Pancreas (tissue), 10 donors: Measurements from ENCODE around the gene PPP4R3A. TPM values are rescaled to one million over a fixed set of nuclear protein-coding genes. Genes with fewer than 3 reads are reported as not detected.
A peak's percentile ranks its signal among the peaks of the same experiment; 100 is the strongest.
"Not testable (repeated sequence)": the region's sequence is repeated elsewhere in the genome, so short reads cannot be mapped to it uniquely, and the experiment has no call there.

Experiments
- ATAC-seq, 4 donors: fragments of 200-7000 bp; cut with Tn5 transposase; one replicate each; pipeline versions ENCODE4 v1.8.0 to v1.9.1; 2020; ENCODE audit warnings: mild to moderate bottlenecking in 4 of 4, moderate library complexity in 4 of 4
- DNase-seq, 6 donors: peaks; one replicate each; pipeline ENCODE4 v3.0.0-alpha.2; 2020
- FAIRE-seq: peaks from 2 replicates; lab custom pipeline; 2012; peaks lifted over from hg19 to GRCh38; lab: Jason Lieb, UNC
- H3K27ac ChIP-seq, 4 donors: fragments of 200-600 bp; sonication (generic); 1 replicate in 3 of 4; 2 replicates in 1 of 4; pipeline versions ENCODE4 v1.5.0 to v1.8.0; 2020
- H3K27me3 ChIP-seq, 4 donors: fragments of 200-600 bp; one replicate each; pipeline ENCODE4 v1.8.0; 2021
- H3K36me3 ChIP-seq, 3 donors: fragments of 200-600 bp; sonication (generic) in 1 of 3; one replicate each; pipeline versions ENCODE4 v1.5.0 to v1.8.0; 2020 to 2021
- H3K4me1 ChIP-seq, 3 donors: fragments of 200-600 bp; one replicate each; pipeline ENCODE4 v1.8.0; 2021
- H3K4me3 ChIP-seq, 4 donors: fragments of 200-600 bp; sonication (generic) in 2 of 4; one replicate each; pipeline versions ENCODE4 v1.5.0 to v1.8.0; 2020 to 2021
- H3K9me3 ChIP-seq, 4 donors: fragments of 200-600 bp; one replicate each; pipeline ENCODE4 v1.8.0; 2021
- WGBS, 2 donors: extraction: QIAGEN DNeasy Blood & Tissue Kit; methylation state at CpG; one replicate each; pipeline ENCODE4 v1.1.7; 2013; 5-methylcytosine and 5-hydroxymethylcytosine counted together
- intact Hi-C, 3 donors: fragments of 100-400 bp; cut with DNase I; formaldehyde crosslinking; loops; one replicate each; pipeline versions ENCODE4 v1.11.1 to v1.14.2; 2022
- polyA plus RNA-seq, 2 donors: library from polyadenylated mRNA; stranded (reverse); fragments of 200-250 nt; gene quantifications; one replicate each; pipeline ENCODE4 v1.2.3, GENCODE V29; 2013
- total RNA-seq, 6 donors: library from RNA; stranded (reverse); fragmentation: NEBNext Ultra II Directional in 4 of 6; extraction: Animal tissue kit (Norgen Biotek cat#: 25700) in 4 of 6; gene quantifications; one replicate each; pipeline versions ENCODE4 v1.2.1 to v1.2.4, GENCODE V29; 2021 to 2023
- TF ChIP-seq, protein P1 (sequence below), 4 donors: fragments of 200-600 bp; sonication (generic) in 3 of 4; IDR thresholded peaks; one replicate each; pipeline versions ENCODE4 v1.5.0 to v1.8.0; 2021; ENCODE audit warnings: antibody characterized with exemption in 4 of 4
- donor health status: healthy with polysubstance abuse.
- donor health status: DM: no; HTN: no; CAD: no; lungs with moderate emphysema.
- donor health status: DM: no; HTN: no; CAD: no.
- donor health status: control.
- donor health status: control.
- donor health status: Bipolar disorder and iron deficiency.
- donor health status: DM: yes; HTN: yes; CAD: no.
- donor health status: DM: no; HTN: no; CAD: no.
- donor health status: DM: no; HTN: no; CAD: no.
- donor health status: DM: yes; HTN: yes; CAD: no.

PPP4R3A gene
- total and polyA plus RNA-seq, 8 donors = 26.2 to 48.4 (median 34.0) TPM

DNA sequence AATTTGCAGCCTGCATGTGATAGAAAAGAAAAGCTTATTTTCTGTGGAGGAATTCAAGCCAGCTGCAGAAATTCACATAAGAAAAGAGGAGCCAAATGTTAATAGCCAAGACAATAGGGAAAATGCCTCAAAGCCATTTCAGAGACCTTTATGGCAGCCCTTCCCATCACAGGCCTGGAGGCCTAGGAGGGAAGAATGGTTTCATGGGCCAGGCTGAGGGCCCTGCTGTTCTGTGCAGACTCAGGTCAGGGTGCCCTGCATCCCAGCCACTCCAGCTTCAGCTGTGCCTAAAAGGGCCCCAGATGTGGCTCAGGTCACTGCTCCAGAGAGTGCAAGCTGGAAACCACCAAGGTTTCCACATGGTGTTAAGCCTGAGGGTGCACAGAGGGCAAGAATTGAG lies 71.3 kb downstream of the PPP4R3A start:
- TF ChIP-seq, protein P1, sequence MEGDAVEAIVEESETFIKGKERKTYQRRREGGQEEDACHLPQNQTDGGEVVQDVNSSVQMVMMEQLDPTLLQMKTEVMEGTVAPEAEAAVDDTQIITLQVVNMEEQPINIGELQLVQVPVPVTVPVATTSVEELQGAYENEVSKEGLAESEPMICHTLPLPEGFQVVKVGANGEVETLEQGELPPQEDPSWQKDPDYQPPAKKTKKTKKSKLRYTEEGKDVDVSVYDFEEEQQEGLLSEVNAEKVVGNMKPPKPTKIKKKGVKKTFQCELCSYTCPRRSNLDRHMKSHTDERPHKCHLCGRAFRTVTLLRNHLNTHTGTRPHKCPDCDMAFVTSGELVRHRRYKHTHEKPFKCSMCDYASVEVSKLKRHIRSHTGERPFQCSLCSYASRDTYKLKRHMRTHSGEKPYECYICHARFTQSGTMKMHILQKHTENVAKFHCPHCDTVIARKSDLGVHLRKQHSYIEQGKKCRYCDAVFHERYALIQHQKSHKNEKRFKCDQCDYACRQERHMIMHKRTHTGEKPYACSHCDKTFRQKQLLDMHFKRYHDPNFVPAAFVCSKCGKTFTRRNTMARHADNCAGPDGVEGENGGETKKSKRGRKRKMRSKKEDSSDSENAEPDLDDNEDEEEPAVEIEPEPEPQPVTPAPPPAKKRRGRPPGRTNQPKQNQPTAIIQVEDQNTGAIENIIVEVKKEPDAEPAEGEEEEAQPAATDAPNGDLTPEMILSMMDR (IDR thresholded peaks at IDR 0.05) = no peak
- FAIRE-seq (no peak), DNase-seq (no peak), ATAC-seq (no peak)
- Histone ChIP-seq H3K27ac (no peak overlapping the region), H3K27me3 (no peaks in the 10 kb centered on the region), H3K9me3 (no peaks in the 10 kb centered on the region), H3K4me1 (no peaks in the 10 kb centered on the region), H3K4me3 (no peak overlapping the region), H3K36me3 (no peaks in the 10 kb centered on the region)
- intact Hi-C loops = no loop called here

- H3K27me3 ChIP-seq, ATAC-seq, H3K27ac ChIP-seq, DNase-seq, H3K4me1 ChIP-seq, FAIRE-seq, H3K36me3 ChIP-seq, H3K4me3 ChIP-seq, H3K9me3 ChIP-seq, intact Hi-C loops: not testable (repeated sequence)
- WGBS, 2 donors = 70 to 78% methylated on average over 16 of the region's 16 CpGs
Measured at GRCh38 chr14:91436266-91436665, 73.8 kb downstream of the PPP4R3A start.

- Histone ChIP-seq H3K36me3 (no peaks in the 10 kb centered on the region), H3K4me3 (no peak overlapping the region), H3K27ac (peak overlapping the region in 3 of 4 donors; percentile 43 to 61 (median 58)), H3K27me3 (no peaks in the 10 kb centered on the region), H3K9me3 (no peaks in the 10 kb centered on the region), H3K4me1 (no peaks in the 10 kb centered on the region)
- peak; percentile 37 to 77 (median 64) for ATAC-seq
- TF ChIP-seq, protein P1 (IDR thresholded peaks at IDR 0.05) = no peak
- no peak for DNase-seq
- WGBS, 2 donors = 56 to 62% methylated on average over 3 of the region's 3 CpGs
- intact Hi-C loops = loop anchor here in 1 of 3 donors (10.0 kb wide), 1 partner anchor 105 kb away; no protein-coding TSS in a partner anchor
- no peak for FAIRE-seq
Measured at GRCh38 chr14:91429385-91429784, 80.7 kb downstream of the PPP4R3A start.

DNA sequence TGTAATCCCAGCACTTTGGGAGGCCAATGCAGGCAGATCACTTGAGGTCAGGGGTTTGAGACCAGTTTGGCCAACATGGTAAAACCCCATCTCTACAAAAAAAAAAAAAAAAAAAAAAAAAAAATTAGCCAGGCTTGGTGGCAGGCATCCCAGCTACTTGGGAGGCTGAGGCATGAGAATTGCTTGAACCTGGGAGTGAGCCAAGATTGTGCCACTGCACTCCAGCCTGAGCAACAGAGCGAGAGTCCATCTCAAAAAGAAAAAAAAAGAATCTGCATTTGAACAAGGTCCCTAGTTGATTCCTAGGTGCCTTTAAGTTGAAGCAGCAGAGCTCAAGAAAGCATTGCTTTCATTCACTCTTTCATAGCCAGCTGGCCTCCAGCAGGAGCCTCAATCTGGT lies 81.2 kb downstream of the PPP4R3A start:
- ATAC-seq = peak; percentile 34 to 74 (median 48)
- H3K4me1 ChIP-seq, H3K9me3 ChIP-seq, H3K4me3 ChIP-seq, DNase-seq, FAIRE-seq, H3K36me3 ChIP-seq, H3K27me3 ChIP-seq: not testable (repeated sequence)
- peak overlapping the region in 2 of 4 donors; percentile 58 to 61 for H3K27ac ChIP-seq
- 65 to 91% methylated on average over 1 of the region's 1 CpG for WGBS, 2 donors
- intact Hi-C loops = loop anchor here in 1 of 3 donors (10.0 kb wide), 1 partner anchor 104 kb away; no protein-coding TSS in a partner anchor

DNA sequence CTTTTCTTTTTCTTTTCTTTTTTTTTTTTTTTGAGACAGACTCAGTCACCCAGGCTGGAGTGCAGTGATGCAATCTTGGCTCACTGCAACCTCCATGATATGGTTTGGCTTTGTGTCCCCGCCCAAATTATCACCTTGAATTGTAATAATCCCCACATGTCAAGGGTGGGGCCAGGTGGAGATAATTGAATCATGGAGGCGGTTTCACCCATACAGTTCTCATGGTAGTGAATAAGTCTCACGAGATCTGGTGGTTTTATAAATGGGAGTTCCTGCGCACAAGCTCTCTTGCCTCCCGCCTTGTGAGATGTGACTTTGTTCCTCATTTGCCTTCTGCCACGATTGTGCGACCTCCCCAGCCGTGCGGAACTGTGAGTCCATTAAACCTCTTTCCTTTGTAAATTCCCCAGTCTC lies 84.6 kb downstream of the PPP4R3A start:
- not testable (repeated sequence) for ATAC-seq, DNase-seq, H3K4me3 ChIP-seq, H3K4me1 ChIP-seq, H3K27ac ChIP-seq, H3K9me3 ChIP-seq, FAIRE-seq, H3K27me3 ChIP-seq, H3K36me3 ChIP-seq
- WGBS, 2 donors = 82 to 94% methylated on average over 9 of the region's 9 CpGs
- intact Hi-C loops = loop anchor here in 1 of 3 donors (10.0 kb wide), 1 partner anchor 101 kb away; no protein-coding TSS in a partner anchor

DNA sequence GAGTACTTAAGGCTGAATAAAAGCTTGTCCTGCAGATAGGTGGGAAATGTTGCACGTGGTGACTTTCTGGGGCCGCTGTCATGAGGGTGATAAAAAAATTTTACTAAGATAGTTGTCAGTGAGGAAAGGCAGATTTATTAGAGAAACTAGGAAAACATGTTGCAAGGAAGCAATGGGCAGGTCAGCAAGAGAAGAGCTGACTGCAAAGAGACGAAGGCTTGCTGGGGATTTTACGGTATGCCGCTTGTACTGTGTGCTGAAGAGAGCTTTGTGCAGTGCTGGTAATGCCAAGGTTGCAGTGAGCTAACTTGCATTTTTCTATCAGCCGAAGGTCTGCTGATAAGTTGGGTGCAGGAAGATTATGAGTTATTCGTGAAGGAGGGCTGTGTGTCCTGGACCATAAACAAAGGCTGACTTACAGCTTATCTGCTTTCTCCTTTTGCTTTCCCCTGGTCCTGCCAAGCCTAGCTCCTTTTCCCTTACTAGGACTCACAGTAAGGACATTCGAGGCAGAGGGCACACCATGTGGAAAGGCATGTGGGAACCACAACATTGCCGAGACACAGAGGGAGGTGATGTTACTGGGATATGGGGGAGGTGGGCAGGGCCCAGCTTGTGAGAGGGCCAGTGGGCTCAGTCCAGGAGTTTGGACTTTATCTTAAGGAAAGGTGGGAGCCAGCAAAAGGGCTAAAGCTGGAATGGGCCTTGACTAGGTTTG lies 85.1 kb downstream of the PPP4R3A start:
- FAIRE-seq = no peak
- intact Hi-C loops = loop anchor here in 1 of 3 donors (10.0 kb wide), 1 partner anchor 100 kb away; no protein-coding TSS in a partner anchor
- no peak overlapping the region for H3K27ac ChIP-seq

More for the DNA sequence above, 85.1 kb downstream of the PPP4R3A start:
- DNase-seq = no peak
- Histone ChIP-seq H3K36me3 (no peaks in the 10 kb centered on the region), H3K9me3 (no peaks in the 10 kb centered on the region), H3K4me1 (no peaks in the 10 kb centered on the region), H3K27me3 (no peaks in the 10 kb centered on the region), H3K4me3 (no peak overlapping the region)
- WGBS, 2 donors = 26 to 39% methylated on average over 9 of the region's 9 CpGs
- TF ChIP-seq, protein P1 (IDR thresholded peaks at IDR 0.05) = no peak
- peak in 2 of 4 donors; percentile 26 to 52 for ATAC-seq
